ENCODE data around the gene NPR1. TPM values are rescaled to one million over a fixed set of nuclear protein-coding genes. Genes with fewer than 3 reads are reported as not detected.
"Not testable (repeated sequence)": the region's sequence is repeated elsewhere in the genome, so short reads cannot be mapped to it uniquely, and the experiment has no call there.

NPR1 gene
- total RNA-seq, 1 experiment from 2014 or later: not detected

- peaks cover 70% of the 10 kb centered on the region for H3K36me3 Mint-ChIP-seq (ENCODE audit: insufficient read depth, unreplicated experiment)
- H3K4me1 Mint-ChIP-seq (ENCODE audit: insufficient read depth, unreplicated experiment): peaks cover 32% of the 10 kb centered on the region
- peak overlapping the region; percentile 36 for H3K27ac Mint-ChIP-seq (ENCODE audit: low read depth, unreplicated experiment)
- DNase-seq (ENCODE audit: unreplicated experiment): no peak
- POLR2A ChIA-PET: interaction anchor here (0.5 to 46.1 kb wide), 8 partner anchors 10 to 323 kb away, joined by 3 to 1272 read pairs (median 45); partner anchors contain the start of genes CRTC2, ILF2, S100A1 and S100A13
- CTCF ChIA-PET: interaction anchor here (0.6 to 2.7 kb wide), 7 partner anchors 10 to 1504 kb away, joined by 3 to 28 read pairs (median 4); no protein-coding TSS in a partner anchor
- H3K4me3 Mint-ChIP-seq (ENCODE audit: unreplicated experiment): peak overlapping the region; percentile 97
- TF ChIP-seq CTCF (IDR thresholded peaks at IDR 0.05; ENCODE audit: unreplicated experiment): no peak
- intact Hi-C loops (cut with micrococcal nuclease): no loop called here
- no peaks in the 10 kb centered on the region for H3K27me3 Mint-ChIP-seq (ENCODE audit: insufficient read depth, unreplicated experiment)
- no TSS peak for BruUV-seq (replicated peaks)
- no peaks in the 10 kb centered on the region for H3K9me3 Mint-ChIP-seq (ENCODE audit: unreplicated experiment)
Observed at GRCh38 chr1:153635872-153636271, 42.6 kb upstream of the NPR1 start.

- POLR2A ChIA-PET: interaction anchor here (1.2 to 46.1 kb wide), 5 partner anchors 14 to 341 kb away, joined by 3 to 1272 read pairs (median 30); partner anchors contain the start of genes JTB, S100A1, S100A13 and S100A14
- CTCF ChIA-PET: no interaction called here
Observed at GRCh38 chr1:153636312-153636711, 42.2 kb upstream of the NPR1 start.

GRCh38 chr1:153638261-153638660 is 40.2 kb upstream of the NPR1 start:
- Mint-ChIP-seq H3K36me3 (ENCODE audit: insufficient read depth, unreplicated experiment) (peaks cover 88% of the 10 kb centered on the region), H3K4me3 (ENCODE audit: unreplicated experiment) (no peak overlapping the region), H3K9me3 (ENCODE audit: unreplicated experiment) (no peaks in the 10 kb centered on the region), H3K4me1 (ENCODE audit: insufficient read depth, unreplicated experiment) (peaks cover 25% of the 10 kb centered on the region), H3K27me3 (ENCODE audit: insufficient read depth, unreplicated experiment) (no peaks in the 10 kb centered on the region), H3K27ac (ENCODE audit: low read depth, unreplicated experiment) (no peak overlapping the region)
- ChIA-PET POLR2A (interaction anchor here (1.2 to 46.1 kb wide), 6 partner anchors 12 to 66 kb away, joined by 3 to 1272 read pairs (median 5); partner anchors contain the start of genes ILF2, S100A1, S100A13 and S100A14), CTCF (interaction anchor here (0.5 to 4.6 kb wide), 8 partner anchors 11 to 271 kb away, joined by 3 to 23 read pairs (median 3); partner anchors contain the start of gene S100A6)
- no peak for TF ChIP-seq CTCF (IDR thresholded peaks at IDR 0.05; ENCODE audit: unreplicated experiment)
- intact Hi-C loops (cut with micrococcal nuclease): no loop called here
- no peak for DNase-seq (ENCODE audit: unreplicated experiment)
- no TSS peak for BruUV-seq (replicated peaks)

More at GRCh38 chr1:153636312-153636711, 42.2 kb upstream of the NPR1 start:
- intact Hi-C loops (cut with micrococcal nuclease): no loop called here
- no TSS peak for BruUV-seq (replicated peaks)
- no peak overlapping the region for H3K4me3 Mint-ChIP-seq (ENCODE audit: unreplicated experiment)
- H3K27ac Mint-ChIP-seq (ENCODE audit: low read depth, unreplicated experiment): peak overlapping the region; percentile 7
- no peaks in the 10 kb centered on the region for H3K9me3 Mint-ChIP-seq (ENCODE audit: unreplicated experiment)
- peaks cover 32% of the 10 kb centered on the region for H3K4me1 Mint-ChIP-seq (ENCODE audit: insufficient read depth, unreplicated experiment)
- no peak for DNase-seq (ENCODE audit: unreplicated experiment)
- TF ChIP-seq CTCF (IDR thresholded peaks at IDR 0.05; ENCODE audit: unreplicated experiment): no peak
- H3K27me3 Mint-ChIP-seq (ENCODE audit: insufficient read depth, unreplicated experiment): no peaks in the 10 kb centered on the region
- H3K36me3 Mint-ChIP-seq (ENCODE audit: insufficient read depth, unreplicated experiment): peaks cover 75% of the 10 kb centered on the region

GRCh38 chr1:153639280-153639679 is 39.2 kb upstream of the NPR1 start:
- TF ChIP-seq CTCF (IDR thresholded peaks at IDR 0.05; ENCODE audit: unreplicated experiment): no peak
- ChIA-PET POLR2A (interaction anchor here (0.6 to 46.1 kb wide), 4 partner anchors 11 to 325 kb away, joined by 3 to 1272 read pairs (median 36); partner anchors contain the start of genes S100A1, S100A13, S100A14 and S100A16), CTCF (interaction anchor here (0.7 to 4.6 kb wide), 5 partner anchors 24 to 129 kb away, joined by 3 to 23 read pairs (median 3); no protein-coding TSS in a partner anchor)
- H3K4me3 Mint-ChIP-seq (ENCODE audit: unreplicated experiment): no peak overlapping the region
- intact Hi-C loops (cut with micrococcal nuclease): no loop called here
- no peaks in the 10 kb centered on the region for H3K9me3 Mint-ChIP-seq (ENCODE audit: unreplicated experiment)
- no TSS peak for BruUV-seq (replicated peaks)
- H3K27me3 Mint-ChIP-seq (ENCODE audit: insufficient read depth, unreplicated experiment): no peaks in the 10 kb centered on the region
- no peak for DNase-seq (ENCODE audit: unreplicated experiment)
- H3K36me3 Mint-ChIP-seq (ENCODE audit: insufficient read depth, unreplicated experiment): peaks cover 93% of the 10 kb centered on the region
- H3K27ac Mint-ChIP-seq (ENCODE audit: low read depth, unreplicated experiment): no peak overlapping the region
- peaks cover 27% of the 10 kb centered on the region for H3K4me1 Mint-ChIP-seq (ENCODE audit: insufficient read depth, unreplicated experiment)

GRCh38 chr1:153640213-153640612 is 38.3 kb upstream of the NPR1 start:
- BruUV-seq (replicated peaks); H3K27me3 Mint-ChIP-seq (ENCODE audit: insufficient read depth, unreplicated experiment): not testable (repeated sequence)
- POLR2A ChIA-PET: interaction anchor here (0.8 to 46.1 kb wide), 4 partner anchors 10 to 25 kb away, joined by 3 to 1272 read pairs (median 38); partner anchors contain the start of genes S100A1, S100A13, S100A14 and S100A16

More at GRCh38 chr1:153640213-153640612, 38.3 kb upstream of the NPR1 start:
- DNase-seq (ENCODE audit: unreplicated experiment); H3K9me3 Mint-ChIP-seq (ENCODE audit: unreplicated experiment); H3K4me3 Mint-ChIP-seq (ENCODE audit: unreplicated experiment); H3K27ac Mint-ChIP-seq (ENCODE audit: low read depth, unreplicated experiment); intact Hi-C loops (cut with micrococcal nuclease): not testable (repeated sequence)
- Mint-ChIP-seq H3K4me1 (ENCODE audit: insufficient read depth, unreplicated experiment) (peaks cover 28% of the 10 kb centered on the region), H3K36me3 (ENCODE audit: insufficient read depth, unreplicated experiment) (peaks cover 99% of the 10 kb centered on the region)
- CTCF ChIA-PET: interaction anchor here (0.6 to 4.6 kb wide), 8 partner anchors 11 to 1393 kb away, joined by 3 to 23 read pairs (median 4); no protein-coding TSS in a partner anchor

Data from MCF 10A (cell line).